BJ (cell line): ENCODE measurements around the gene CMC2. TPM values are rescaled to one million over a fixed set of nuclear protein-coding genes. Genes with fewer than 3 reads are reported as not detected.

Source experiments
- CTCF ChIA-PET: fragments of 350-600 bp; formaldehyde crosslinking; extraction: SDS; loops from one replicate; lab custom pipeline; 2021; ENCODE audit warnings: antibody characterized with exemption, inconsistent platforms; lab: Yijun Ruan, JAX
- POLR2A ChIA-PET: fragments of 300-600 bp; sonication (Branson Sonifier 250); formaldehyde crosslinking; extraction: SDS; loops from one replicate; lab custom pipeline; 2021; ENCODE audit warnings: antibody characterized with exemption; lab: Charles Lee
- DNase-seq: peaks from one replicate; pipeline ENCODE4 v3.0.0-alpha.2; 2011; ENCODE audit warnings: low read depth
- H3K27me3 ChIP-seq: 2 replicates; pipeline ENCODE4 v1.6.0; 2011; ENCODE audit warnings: low read length; ENCODE audit not compliant: control insufficient read depth, insufficient read depth
- H3K36me3 ChIP-seq: 2 replicates; pipeline ENCODE4 v1.5.1; 2011; ENCODE audit warnings: low read length; ENCODE audit not compliant: control insufficient read depth, insufficient read depth
- H3K4me3 ChIP-seq: 2 replicates; pipeline ENCODE4 v1.5.1; 2011; ENCODE audit warnings: low read depth, mild to moderate bottlenecking, control low read depth, low read length
- polyA plus RNA-seq: library from polyadenylated mRNA; depleted of rRNA; stranded (reverse); fragments of >200 nt; gene quantifications from 2 replicates; pipeline ENCODE4 v1.2.3, GENCODE V29; 2011
- TF ChIP-seq, protein P1 (sequence below): IDR thresholded peaks from 2 replicates; pipeline ENCODE4 v1.5.1; 2011; ENCODE audit warnings: low read depth, mild to moderate bottlenecking, control low read depth, inconsistent platforms, low read length, moderate library complexity; ENCODE audit not compliant: insufficient read depth

CMC2 gene
- polyA plus RNA-seq, 1 experiment, result 56.4 TPM

DNA sequence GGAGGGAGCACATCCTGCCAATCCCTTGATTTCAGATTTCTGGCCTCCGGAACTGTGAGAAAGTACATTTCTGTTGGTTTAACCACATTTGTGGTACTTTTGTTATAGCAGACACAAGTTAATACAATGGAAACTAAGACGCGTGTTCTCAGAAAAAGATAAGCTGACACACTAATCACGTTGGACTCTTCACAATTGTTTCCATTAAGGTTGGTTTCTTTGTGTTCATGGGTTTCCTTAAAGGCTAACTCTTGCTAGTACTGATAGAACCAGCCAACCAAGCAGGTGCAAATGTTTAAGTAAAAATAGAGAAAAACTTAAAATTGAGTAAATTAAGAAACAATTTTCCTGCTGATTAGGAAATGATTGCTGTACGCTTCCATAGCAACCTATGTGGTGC, 59.4 kb downstream of the CMC2 start:
- POLR2A ChIA-PET, result no interaction called here
- TF ChIP-seq, protein P1, sequence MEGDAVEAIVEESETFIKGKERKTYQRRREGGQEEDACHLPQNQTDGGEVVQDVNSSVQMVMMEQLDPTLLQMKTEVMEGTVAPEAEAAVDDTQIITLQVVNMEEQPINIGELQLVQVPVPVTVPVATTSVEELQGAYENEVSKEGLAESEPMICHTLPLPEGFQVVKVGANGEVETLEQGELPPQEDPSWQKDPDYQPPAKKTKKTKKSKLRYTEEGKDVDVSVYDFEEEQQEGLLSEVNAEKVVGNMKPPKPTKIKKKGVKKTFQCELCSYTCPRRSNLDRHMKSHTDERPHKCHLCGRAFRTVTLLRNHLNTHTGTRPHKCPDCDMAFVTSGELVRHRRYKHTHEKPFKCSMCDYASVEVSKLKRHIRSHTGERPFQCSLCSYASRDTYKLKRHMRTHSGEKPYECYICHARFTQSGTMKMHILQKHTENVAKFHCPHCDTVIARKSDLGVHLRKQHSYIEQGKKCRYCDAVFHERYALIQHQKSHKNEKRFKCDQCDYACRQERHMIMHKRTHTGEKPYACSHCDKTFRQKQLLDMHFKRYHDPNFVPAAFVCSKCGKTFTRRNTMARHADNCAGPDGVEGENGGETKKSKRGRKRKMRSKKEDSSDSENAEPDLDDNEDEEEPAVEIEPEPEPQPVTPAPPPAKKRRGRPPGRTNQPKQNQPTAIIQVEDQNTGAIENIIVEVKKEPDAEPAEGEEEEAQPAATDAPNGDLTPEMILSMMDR, result no peak
- no peaks in the 10 kb centered on the region for H3K27me3 ChIP-seq
- CTCF ChIA-PET, result interaction anchor here (1.9 kb wide), 1 partner anchor 23 kb away, joined by 8 read pairs; no protein-coding TSS in a partner anchor
- DNase-seq, result no peak
- no peaks in the 10 kb centered on the region for H3K36me3 ChIP-seq
- H3K4me3 ChIP-seq, result no peak overlapping the region

DNA sequence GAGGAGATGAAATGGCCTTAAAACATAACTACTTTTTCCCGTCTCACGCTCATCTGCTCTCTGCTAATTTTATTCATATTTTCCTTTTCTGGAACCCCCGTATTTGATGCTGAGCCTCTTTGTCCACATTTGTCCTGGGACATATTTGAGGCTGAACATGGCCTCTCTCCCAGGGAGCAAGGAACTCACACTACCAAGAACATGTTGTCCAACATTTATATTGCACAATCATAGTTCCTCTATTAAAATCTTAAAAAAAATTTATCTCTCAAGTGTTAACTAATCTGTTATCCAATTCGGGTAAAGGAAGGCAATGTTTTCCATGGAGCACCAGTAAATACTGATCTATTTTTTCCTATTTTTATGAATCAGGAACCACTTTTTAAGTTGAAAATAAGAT, 60.2 kb downstream of the CMC2 start:
- Histone ChIP-seq H3K36me3 (no peaks in the 10 kb centered on the region), H3K4me3 (no peak overlapping the region), H3K27me3 (no peaks in the 10 kb centered on the region)
- no peak for DNase-seq
- ChIA-PET POLR2A (no interaction called here), CTCF (interaction anchor here (1.9 kb wide), 1 partner anchor 22 kb away, joined by 8 read pairs; no protein-coding TSS in a partner anchor)
- TF ChIP-seq, protein P1, result no peak

DNA sequence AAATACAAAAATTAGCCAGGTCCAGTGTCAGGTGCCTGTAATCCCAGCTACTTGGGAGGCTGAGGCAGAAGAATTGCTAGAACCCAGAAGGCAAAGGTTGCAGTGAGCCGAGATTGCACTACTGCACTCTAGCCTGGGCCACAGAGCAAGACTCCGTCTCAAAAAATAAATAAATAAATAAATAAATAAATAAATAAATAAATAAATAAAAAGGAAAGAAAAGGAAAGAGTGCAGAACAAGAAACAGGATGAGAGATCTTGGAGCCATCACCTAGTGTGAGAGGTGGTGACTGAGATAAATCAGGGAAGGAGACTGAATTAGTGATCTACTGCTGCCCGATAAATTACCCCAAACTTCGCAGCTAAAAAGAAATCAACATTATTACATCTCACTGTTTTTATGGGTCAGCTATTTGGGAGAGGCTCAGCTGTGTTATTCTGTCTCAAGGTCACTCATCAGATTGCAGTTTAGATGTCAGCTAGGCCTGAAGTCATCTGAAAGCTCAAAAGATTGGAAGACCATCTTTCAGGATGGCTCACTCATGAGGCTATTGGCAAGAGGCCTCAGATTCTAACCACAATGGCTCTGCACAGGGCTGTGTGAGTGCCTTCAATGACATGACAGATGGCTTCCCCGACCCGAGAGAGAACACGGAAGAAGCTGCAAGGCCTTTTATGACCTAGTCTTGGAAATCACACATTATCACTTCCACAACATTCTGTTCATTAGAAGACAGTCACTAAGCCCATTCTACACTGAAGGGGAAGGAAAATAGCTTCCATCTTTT, 66.4 kb downstream of the CMC2 start:
- no peaks in the 10 kb centered on the region for H3K36me3 ChIP-seq
- POLR2A ChIA-PET, result no interaction called here
- H3K4me3 ChIP-seq, result no peak overlapping the region
- CTCF ChIA-PET, result interaction anchor here (0.8 to 2.3 kb wide), 4 partner anchors 9 to 96 kb away, joined by 3 to 17 read pairs (median 8); partner anchors contain the start of gene ATMIN
- no peak for DNase-seq
- H3K27me3 ChIP-seq, result no peaks in the 10 kb centered on the region
- TF ChIP-seq, protein P1, result no peak

DNA sequence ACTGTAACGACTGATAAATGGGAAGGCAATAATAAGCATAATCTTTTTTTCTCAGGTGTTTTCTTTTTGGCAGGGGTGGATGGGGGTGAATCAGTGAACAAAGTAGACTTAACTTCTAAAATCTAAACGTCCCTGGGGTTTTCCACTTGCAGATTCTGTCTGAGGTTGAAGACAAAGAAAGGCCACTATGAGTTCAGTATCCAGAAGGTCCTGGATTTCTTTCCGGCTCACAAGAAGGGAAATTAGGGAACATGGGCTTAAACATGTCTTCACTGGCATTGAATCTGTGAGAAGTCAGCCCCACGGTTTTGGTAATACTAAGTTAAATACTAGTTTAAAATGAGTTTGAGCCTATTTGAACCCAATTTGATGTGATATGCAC, 67.8 kb downstream of the CMC2 start:
- no peaks in the 10 kb centered on the region for H3K27me3 ChIP-seq
- POLR2A ChIA-PET, result no interaction called here
- TF ChIP-seq, protein P1, result no peak
- CTCF ChIA-PET, result interaction anchor here (1.7 to 2.3 kb wide), 3 partner anchors 10 to 15 kb away, joined by 4 to 17 read pairs (median 13); no protein-coding TSS in a partner anchor
- no peak overlapping the region for H3K4me3 ChIP-seq
- DNase-seq, result no peak
- H3K36me3 ChIP-seq, result no peaks in the 10 kb centered on the region
